H1 (cell line): ENCODE results near the gene CACNB4. TPM values are rescaled to one million over a fixed set of nuclear protein-coding genes. Genes with fewer than 3 reads are reported as not detected.

Source experiments
- BRCA1 ChIP-seq: IDR thresholded peaks from 2 replicates; pipeline ENCODE4 v1.6.1; 2012; ENCODE audit warnings: low read depth, low read length, improper control_type of control experiment
- CBX8 ChIP-seq: fragments of 300-800, 300-1000 bp; sonication (generic); IDR thresholded peaks from 2 replicates; pipeline ENCODE4 v1.7.1; 2016; ENCODE audit warnings: low read depth, low read length, borderline replicate concordance
- KDM4A ChIP-seq: IDR thresholded peaks from one replicate; pipeline ENCODE4 v1.7.1; 2012; ENCODE audit warnings: low read depth, mild to moderate bottlenecking, moderate library complexity, low read length, inconsistent platforms; ENCODE audit not compliant: severe bottlenecking
- POU5F1 ChIP-seq: IDR thresholded peaks from 2 replicates; pipeline ENCODE4 v1.6.1; 2011; ENCODE audit warnings: low read depth, mild to moderate bottlenecking, low read length, moderate library complexity
- polyA plus RNA-seq, 7 experiments: library from polyadenylated mRNA; depleted of rRNA in 3 of 7; stranded (reverse) in 5 of 7; unstranded in 2 of 7; fragments of >200 nt in 5 of 7; fragments of 200-250 nt in 2 of 7; gene quantifications; 1 replicate in 5 of 7; 2 replicates in 1 of 7; 4 replicates in 1 of 7; pipeline versions ENCODE4 v1.2.1 to v1.2.3, GENCODE V29; 2011 to 2013; ENCODE audit warnings: missing spikeins in 2 of 7, mixed read lengths in 2 of 7
- total RNA-seq: library from RNA; stranded (reverse); fragmentation: NEBNext Ultra II Directional; extraction: Animal tissue kit (Norgen Biotek cat#: 25700); gene quantifications from 2 replicates; pipeline ENCODE4 v1.2.1, GENCODE V29; 2021

The CACNB4 gene
- total and polyA plus RNA-seq, 2 of the 8 experiments (the other 6 are each of a cell fraction or from before 2014, with no cell fraction given), result 2.0 to 4.0 TPM

- TF ChIP-seq KDM4A, result no peak
- no peak for TF ChIP-seq BRCA1
- no peak for TF ChIP-seq POU5F1
- TF ChIP-seq CBX8, result no peak
Measured at GRCh38 chr2:152049541-152049940, 49.3 kb downstream of the CACNB4 start (continued).
